DND-41 (cell line): ENCODE results near the gene P2RX4.

Experiments
- EZH2 ChIP-seq: IDR thresholded peaks from 3 replicates; pipeline ENCODE4 v1.6.1; 2012; ENCODE audit warnings: borderline replicate concordance, low read depth, mild to moderate bottlenecking, moderate library complexity, low read length, inconsistent platforms; ENCODE audit not compliant: severe bottlenecking
- TF ChIP-seq, protein P1 (sequence below): IDR thresholded peaks from 2 replicates; pipeline ENCODE4 v1.5.1; 2012; ENCODE audit warnings: borderline replicate concordance, low read length, moderate library complexity, mild to moderate bottlenecking; ENCODE audit not compliant: poor library complexity, severe bottlenecking; ENCODE audit errors: extremely low read depth

DNA sequence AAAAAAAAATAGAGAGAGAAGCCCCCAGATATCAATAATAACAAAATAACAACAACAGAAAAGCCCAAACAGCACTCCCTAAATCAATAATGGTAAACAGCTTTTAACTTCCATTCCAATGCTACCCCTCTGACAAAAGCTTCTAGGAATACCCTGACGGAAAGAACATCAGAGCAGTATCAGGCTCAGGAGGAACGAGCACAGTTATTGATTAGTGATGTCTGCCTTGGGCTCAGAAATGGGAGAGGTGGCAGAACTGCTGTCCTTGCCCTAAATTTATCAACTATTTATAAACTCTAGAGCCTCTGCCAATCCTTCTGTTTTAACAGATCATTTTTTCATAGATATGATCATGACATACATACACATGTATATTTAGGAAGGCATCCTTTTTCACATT lies 41.9 kb downstream of the P2RX4 start:
- TF ChIP-seq EZH2 = no peak
- TF ChIP-seq, protein P1, sequence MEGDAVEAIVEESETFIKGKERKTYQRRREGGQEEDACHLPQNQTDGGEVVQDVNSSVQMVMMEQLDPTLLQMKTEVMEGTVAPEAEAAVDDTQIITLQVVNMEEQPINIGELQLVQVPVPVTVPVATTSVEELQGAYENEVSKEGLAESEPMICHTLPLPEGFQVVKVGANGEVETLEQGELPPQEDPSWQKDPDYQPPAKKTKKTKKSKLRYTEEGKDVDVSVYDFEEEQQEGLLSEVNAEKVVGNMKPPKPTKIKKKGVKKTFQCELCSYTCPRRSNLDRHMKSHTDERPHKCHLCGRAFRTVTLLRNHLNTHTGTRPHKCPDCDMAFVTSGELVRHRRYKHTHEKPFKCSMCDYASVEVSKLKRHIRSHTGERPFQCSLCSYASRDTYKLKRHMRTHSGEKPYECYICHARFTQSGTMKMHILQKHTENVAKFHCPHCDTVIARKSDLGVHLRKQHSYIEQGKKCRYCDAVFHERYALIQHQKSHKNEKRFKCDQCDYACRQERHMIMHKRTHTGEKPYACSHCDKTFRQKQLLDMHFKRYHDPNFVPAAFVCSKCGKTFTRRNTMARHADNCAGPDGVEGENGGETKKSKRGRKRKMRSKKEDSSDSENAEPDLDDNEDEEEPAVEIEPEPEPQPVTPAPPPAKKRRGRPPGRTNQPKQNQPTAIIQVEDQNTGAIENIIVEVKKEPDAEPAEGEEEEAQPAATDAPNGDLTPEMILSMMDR = no peak
